ENCODE data around the gene RUNX1. TPM values are rescaled to one million over a fixed set of nuclear protein-coding genes. Genes with fewer than 3 reads are reported as not detected.

RUNX1 gene
- total RNA-seq, 1 donor from 2014 or later, result 7.8 TPM

DNA sequence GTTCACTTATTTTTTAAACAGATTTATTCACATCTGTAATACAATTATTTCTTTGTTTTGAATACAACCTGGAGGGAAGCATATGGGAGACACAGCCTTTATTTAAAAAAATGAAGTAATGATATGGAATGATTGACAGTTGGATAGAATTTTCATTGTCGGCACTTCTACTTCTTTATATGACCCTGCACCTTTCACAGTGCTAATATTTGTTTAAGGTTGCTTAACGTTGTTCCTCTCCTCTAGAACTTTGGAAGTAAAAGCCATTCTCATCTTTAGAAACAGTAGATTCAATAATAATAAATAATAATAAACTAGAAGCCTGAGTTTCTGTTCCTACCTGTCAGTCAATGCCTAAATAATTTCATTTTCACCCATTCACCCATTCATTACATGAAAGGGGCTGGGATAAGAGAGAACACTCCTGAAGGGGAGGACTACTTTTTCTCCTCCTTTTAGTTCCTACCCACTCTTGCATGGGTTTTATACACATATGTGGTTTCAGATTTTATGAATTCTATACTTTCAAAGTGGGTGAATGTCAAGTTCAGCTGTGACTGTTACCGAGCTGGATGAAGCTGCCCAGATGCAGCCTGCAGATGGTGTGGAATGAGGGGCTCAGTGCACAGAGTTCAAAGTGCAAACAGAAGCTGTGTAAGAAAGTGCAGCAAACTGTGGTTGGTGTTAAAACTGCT, 9.4 kb downstream of the RUNX1 start:
- Histone ChIP-seq H3K36me3 (ENCODE audit: control insufficient read depth in 3 of 3, insufficient read depth in 3 of 3, low read length in 3 of 3) (no peaks in the 10 kb centered on the region), H3K27me3 (ENCODE audit: control insufficient read depth in 3 of 3, insufficient read depth in 3 of 3, low read length in 3 of 3) (no peaks in the 10 kb centered on the region), H3K4me3 (ENCODE audit: low read length in 3 of 3) (no peak overlapping the region), H3K9ac (ENCODE audit: low read depth in 1 of 3, low read length in 3 of 3) (no peak overlapping the region), H3K27ac (ENCODE audit: low read depth, low read length) (no peak overlapping the region), H3K4me1 (ENCODE audit: control insufficient read depth in 3 of 3, insufficient read depth in 3 of 3, low read length in 3 of 3) (peaks cover 0 to 2% (median 0%) of the 10 kb centered on the region in 3 donors), H3K9me3 (ENCODE audit: control insufficient read depth in 3 of 3, low read length in 3 of 3) (no peaks in the 10 kb centered on the region)

DNA sequence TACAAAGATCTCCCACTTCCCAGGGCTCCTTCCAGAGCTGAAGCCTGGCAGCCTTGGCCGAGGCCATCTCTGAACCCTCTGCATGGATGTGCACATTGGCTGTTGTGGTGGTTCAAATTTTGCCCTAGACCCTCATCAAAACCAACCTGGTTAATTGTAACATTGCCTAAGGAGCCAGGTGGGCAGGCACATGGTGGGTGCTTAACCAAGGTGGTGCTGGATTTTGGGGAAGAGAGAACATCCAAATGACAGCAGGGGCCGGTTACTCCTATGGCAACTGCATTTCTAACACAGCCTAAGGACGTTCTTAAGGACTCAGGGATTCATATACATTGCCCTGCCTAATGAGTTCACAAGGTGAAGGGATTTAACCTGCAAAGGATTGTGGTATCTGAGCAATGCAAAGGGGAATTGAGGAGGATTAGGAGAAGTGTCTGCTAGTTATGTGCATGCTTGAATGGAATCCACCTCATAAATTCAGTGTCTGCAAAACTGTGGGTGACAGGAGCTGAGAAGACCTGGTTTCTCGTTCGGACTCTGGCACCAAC, 10.3 kb downstream of the RUNX1 start:
- H3K4me3 ChIP-seq (ENCODE audit: low read length in 3 of 3), result no peak overlapping the region
- no peak overlapping the region for H3K9ac ChIP-seq (ENCODE audit: low read depth in 1 of 3, low read length in 3 of 3)
- H3K9me3 ChIP-seq (ENCODE audit: control insufficient read depth in 3 of 3, low read length in 3 of 3), result no peaks in the 10 kb centered on the region
- H3K4me1 ChIP-seq (ENCODE audit: control insufficient read depth in 3 of 3, insufficient read depth in 3 of 3, low read length in 3 of 3), result no peaks in the 10 kb centered on the region
- H3K27ac ChIP-seq (ENCODE audit: low read depth, low read length), result no peak overlapping the region
- H3K36me3 ChIP-seq (ENCODE audit: control insufficient read depth in 3 of 3, insufficient read depth in 3 of 3, low read length in 3 of 3), result peaks cover 0 to 4% (median 0%) of the 10 kb centered on the region in 3 donors
- no peaks in the 10 kb centered on the region for H3K27me3 ChIP-seq (ENCODE audit: control insufficient read depth in 3 of 3, insufficient read depth in 3 of 3, low read length in 3 of 3)

DNA sequence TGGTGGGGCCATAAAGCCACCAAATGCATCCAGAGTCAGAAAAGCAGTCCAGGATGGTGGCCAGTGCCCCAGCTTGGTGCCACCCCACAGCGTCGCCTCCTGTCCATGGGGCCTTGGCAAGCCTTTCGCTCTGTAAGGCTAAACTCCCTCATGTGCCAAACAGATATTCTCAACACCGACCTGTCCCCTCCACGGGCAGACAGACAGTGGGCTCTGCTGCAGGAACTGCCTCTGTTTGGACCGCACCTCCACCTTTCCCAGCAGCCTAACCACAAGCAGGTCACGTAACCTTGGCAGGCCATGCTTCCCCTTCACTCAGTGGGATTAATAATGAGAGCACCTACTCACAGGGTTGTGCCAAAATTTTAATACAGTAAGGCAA, 11.7 kb downstream of the RUNX1 start:
- no peaks in the 10 kb centered on the region for H3K27me3 ChIP-seq (ENCODE audit: control insufficient read depth in 3 of 3, insufficient read depth in 3 of 3, low read length in 3 of 3)

DNA sequence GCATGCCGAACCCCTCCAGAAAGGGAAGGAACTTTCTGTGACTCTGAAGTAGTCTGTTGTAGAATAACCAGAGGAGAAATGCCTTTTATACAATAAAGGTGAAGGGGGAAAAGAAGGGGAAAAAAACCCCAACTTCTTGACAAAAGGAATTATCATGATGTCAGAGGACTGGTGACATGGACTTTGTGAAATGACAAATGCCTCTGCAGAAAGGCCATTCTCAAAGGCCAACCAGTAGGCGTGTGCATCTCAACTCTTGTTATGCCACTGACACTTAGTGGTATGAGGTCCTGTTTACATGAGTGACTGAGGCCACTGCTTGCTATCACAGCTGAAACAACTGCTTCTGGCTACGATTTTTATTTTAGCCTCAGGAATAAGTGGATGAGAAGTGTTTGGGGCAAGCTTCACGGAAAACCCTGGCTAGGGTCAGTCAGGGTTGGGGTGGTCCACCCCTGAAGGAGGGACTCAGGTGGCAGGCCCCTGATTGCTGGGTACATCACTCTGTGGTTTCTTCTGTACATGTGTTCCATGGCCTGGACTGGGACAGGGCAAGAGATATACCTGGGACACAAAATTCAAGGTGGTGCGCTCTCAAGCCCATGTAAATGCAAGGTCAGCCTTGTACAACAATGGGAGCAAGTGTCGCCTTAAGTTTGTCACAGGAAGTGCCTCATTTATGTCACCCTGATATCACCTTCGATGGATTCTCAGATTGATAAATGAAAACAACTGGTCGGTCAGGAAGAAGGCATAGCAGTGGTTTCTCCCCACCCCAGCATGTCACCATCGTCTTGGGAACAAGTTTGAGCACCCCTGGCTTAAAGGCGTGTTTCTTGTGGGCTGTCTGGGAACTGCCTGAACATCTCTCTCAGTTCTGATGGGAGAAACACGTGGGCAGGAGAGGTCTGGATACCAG, 12.4 kb downstream of the RUNX1 start:
- Histone ChIP-seq H3K27ac (ENCODE audit: low read depth, low read length) (no peak overlapping the region), H3K36me3 (ENCODE audit: control insufficient read depth in 3 of 3, insufficient read depth in 3 of 3, low read length in 3 of 3) (peaks cover 0 to 8% (median 0%) of the 10 kb centered on the region in 3 donors), H3K4me3 (ENCODE audit: low read length in 3 of 3) (no peak overlapping the region), H3K27me3 (ENCODE audit: control insufficient read depth in 3 of 3, insufficient read depth in 3 of 3, low read length in 3 of 3) (no peaks in the 10 kb centered on the region), H3K4me1 (ENCODE audit: control insufficient read depth in 3 of 3, insufficient read depth in 3 of 3, low read length in 3 of 3) (no peaks in the 10 kb centered on the region), H3K9ac (ENCODE audit: low read depth in 1 of 3, low read length in 3 of 3) (no peak overlapping the region), H3K9me3 (ENCODE audit: control insufficient read depth in 3 of 3, low read length in 3 of 3) (no peaks in the 10 kb centered on the region)

More for the DNA sequence above, 11.7 kb downstream of the RUNX1 start:
- Histone ChIP-seq H3K9ac (ENCODE audit: low read depth in 1 of 3, low read length in 3 of 3) (no peak overlapping the region), H3K36me3 (ENCODE audit: control insufficient read depth in 3 of 3, insufficient read depth in 3 of 3, low read length in 3 of 3) (peaks cover 0 to 8% (median 0%) of the 10 kb centered on the region in 3 donors), H3K4me1 (ENCODE audit: control insufficient read depth in 3 of 3, insufficient read depth in 3 of 3, low read length in 3 of 3) (no peaks in the 10 kb centered on the region), H3K4me3 (ENCODE audit: low read length in 3 of 3) (no peak overlapping the region), H3K9me3 (ENCODE audit: control insufficient read depth in 3 of 3, low read length in 3 of 3) (no peaks in the 10 kb centered on the region), H3K27ac (ENCODE audit: low read depth, low read length) (no peak overlapping the region)

DNA sequence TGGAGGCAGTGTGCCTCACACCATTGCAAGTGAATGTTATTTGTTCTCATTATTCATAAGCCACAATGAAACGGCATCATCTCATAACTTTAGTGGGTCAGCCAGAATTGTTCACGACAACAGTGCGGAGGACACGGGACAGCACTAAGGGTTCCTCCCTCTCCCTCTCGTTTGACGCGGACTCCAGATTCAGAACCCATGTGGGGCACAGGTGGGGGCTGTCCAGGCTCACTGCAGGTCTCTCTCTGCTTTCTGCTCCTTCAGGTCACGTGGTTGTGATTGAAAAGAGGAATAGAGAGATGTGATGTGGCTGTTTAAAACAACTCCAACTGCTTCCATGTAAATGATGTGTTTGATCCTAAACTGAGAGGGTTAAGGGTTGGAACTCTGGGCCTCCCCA, 13.5 kb downstream of the RUNX1 start:
- no peaks in the 10 kb centered on the region for H3K27me3 ChIP-seq (ENCODE audit: control insufficient read depth in 3 of 3, insufficient read depth in 3 of 3, low read length in 3 of 3)
- H3K36me3 ChIP-seq (ENCODE audit: control insufficient read depth in 3 of 3, insufficient read depth in 3 of 3, low read length in 3 of 3), result peaks cover 0 to 8% (median 0%) of the 10 kb centered on the region in 3 donors
- H3K27ac ChIP-seq (ENCODE audit: low read depth, low read length), result no peak overlapping the region
- H3K9ac ChIP-seq (ENCODE audit: low read depth in 1 of 3, low read length in 3 of 3), result no peak overlapping the region
- H3K9me3 ChIP-seq (ENCODE audit: control insufficient read depth in 3 of 3, low read length in 3 of 3), result no peaks in the 10 kb centered on the region
- H3K4me1 ChIP-seq (ENCODE audit: control insufficient read depth in 3 of 3, insufficient read depth in 3 of 3, low read length in 3 of 3), result no peaks in the 10 kb centered on the region
- no peak overlapping the region for H3K4me3 ChIP-seq (ENCODE audit: low read length in 3 of 3)

DNA sequence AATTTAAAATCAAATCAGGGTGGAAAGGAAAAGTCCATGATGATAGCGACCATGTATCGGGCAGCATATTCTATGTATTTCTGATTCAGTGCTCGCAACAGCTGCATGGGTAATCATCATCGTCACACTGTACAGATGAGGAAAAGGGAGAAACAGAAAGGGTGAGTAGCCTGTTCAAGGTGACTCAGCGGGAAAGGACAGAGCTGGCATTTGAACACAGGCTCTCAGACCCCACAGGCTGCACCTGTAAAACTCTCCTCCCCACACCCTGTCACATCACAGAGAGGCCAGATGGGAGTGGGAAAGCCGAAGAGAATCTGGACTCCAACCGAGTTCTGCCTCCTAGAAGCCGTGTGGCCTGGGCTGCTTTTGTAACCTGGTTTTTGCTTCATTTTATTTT, 14.0 kb downstream of the RUNX1 start:
- Histone ChIP-seq H3K27ac (ENCODE audit: low read depth, low read length) (no peak overlapping the region), H3K36me3 (ENCODE audit: control insufficient read depth in 3 of 3, insufficient read depth in 3 of 3, low read length in 3 of 3) (peaks cover 0 to 8% (median 0%) of the 10 kb centered on the region in 3 donors), H3K27me3 (ENCODE audit: control insufficient read depth in 3 of 3, insufficient read depth in 3 of 3, low read length in 3 of 3) (no peaks in the 10 kb centered on the region), H3K4me1 (ENCODE audit: control insufficient read depth in 3 of 3, insufficient read depth in 3 of 3, low read length in 3 of 3) (no peaks in the 10 kb centered on the region), H3K9me3 (ENCODE audit: control insufficient read depth in 3 of 3, low read length in 3 of 3) (no peaks in the 10 kb centered on the region), H3K9ac (ENCODE audit: low read depth in 1 of 3, low read length in 3 of 3) (no peak overlapping the region), H3K4me3 (ENCODE audit: low read length in 3 of 3) (no peak overlapping the region)

DNA sequence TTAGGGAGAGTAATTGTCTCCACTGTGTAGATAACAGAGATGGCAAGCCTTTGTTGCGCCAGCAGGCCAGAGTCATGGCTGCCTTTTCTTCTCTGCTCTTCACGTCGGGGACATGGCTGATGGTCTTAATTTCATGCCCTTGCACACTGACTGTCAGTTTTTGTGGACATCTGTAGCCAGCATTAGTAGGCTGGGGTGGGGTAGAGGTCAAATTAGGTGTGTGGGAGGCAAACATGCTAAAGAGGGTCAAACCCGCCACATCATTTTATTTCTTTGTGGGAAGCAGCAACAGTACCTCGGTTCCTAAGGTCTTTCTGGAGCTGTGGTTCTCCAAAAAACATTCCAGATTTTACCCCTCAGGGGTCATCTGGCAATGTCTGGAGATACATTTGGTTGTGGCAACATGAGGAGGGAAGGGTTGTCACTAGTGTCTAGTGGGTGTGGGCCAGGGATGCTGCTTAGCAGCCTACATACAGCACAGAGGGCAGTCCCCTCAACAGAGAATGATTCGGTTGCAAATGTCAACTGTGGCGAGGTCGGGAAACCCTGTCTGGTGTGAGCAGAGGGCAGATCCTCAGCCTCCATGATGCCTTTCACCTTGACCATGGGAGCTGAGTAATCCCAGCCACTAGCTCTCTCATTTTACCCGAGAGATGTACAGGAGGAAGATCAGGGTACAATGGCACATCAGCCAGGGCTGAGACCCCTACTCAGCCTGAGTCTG, 14.7 kb downstream of the RUNX1 start:
- no peaks in the 10 kb centered on the region for H3K9me3 ChIP-seq (ENCODE audit: control insufficient read depth in 3 of 3, low read length in 3 of 3)
- H3K27me3 ChIP-seq (ENCODE audit: control insufficient read depth in 3 of 3, insufficient read depth in 3 of 3, low read length in 3 of 3), result no peaks in the 10 kb centered on the region

DNA sequence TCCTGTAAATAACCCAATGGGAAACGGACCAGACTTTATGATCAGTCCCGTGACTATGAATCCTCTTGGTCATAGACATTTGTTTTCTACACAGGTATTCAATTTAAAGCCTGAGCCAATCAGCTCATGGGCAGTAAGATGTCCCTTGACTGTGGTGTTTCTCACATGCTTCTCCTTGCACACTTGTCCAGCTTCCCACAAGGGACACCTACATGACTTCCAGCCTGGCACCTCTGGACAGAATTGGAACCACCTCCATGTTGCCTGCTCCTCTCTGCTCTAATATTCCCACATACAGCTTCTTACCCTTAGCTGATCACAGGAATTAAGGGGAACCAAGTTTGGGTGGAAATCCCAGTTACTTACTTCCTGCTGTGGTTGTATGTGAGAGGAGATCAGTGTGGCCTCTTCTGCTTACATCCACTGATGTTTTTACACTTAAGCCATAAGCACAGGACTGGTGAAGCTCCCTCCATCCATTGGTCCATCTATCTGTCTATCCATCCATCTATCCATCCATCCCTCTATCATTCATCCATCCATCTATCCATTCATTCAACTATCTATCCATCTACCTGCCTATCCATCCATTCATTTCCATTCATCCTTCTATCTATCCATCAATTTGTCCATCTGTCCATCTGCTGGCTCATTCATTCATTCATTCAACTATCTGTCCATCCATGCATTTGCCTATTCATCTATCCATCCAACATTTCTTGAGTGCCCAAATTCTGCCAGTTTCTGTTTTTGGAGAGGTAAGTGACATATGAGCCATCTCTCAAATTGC, 16.4 kb downstream of the RUNX1 start:
- H3K36me3 ChIP-seq (ENCODE audit: control insufficient read depth in 3 of 3, insufficient read depth in 3 of 3, low read length in 3 of 3), result peaks cover 0 to 8% (median 0%) of the 10 kb centered on the region in 3 donors
- H3K9ac ChIP-seq (ENCODE audit: low read depth in 1 of 3, low read length in 3 of 3), result no peak overlapping the region
- H3K9me3 ChIP-seq (ENCODE audit: control insufficient read depth in 3 of 3, low read length in 3 of 3), result no peaks in the 10 kb centered on the region
- H3K4me3 ChIP-seq (ENCODE audit: low read length in 3 of 3), result no peak overlapping the region
- H3K27ac ChIP-seq (ENCODE audit: low read depth, low read length), result no peak overlapping the region
- no peaks in the 10 kb centered on the region for H3K27me3 ChIP-seq (ENCODE audit: control insufficient read depth in 3 of 3, insufficient read depth in 3 of 3, low read length in 3 of 3)
- no peaks in the 10 kb centered on the region for H3K4me1 ChIP-seq (ENCODE audit: control insufficient read depth in 3 of 3, insufficient read depth in 3 of 3, low read length in 3 of 3)

More for the DNA sequence above, 14.7 kb downstream of the RUNX1 start:
- H3K4me3 ChIP-seq (ENCODE audit: low read length in 3 of 3), result no peak overlapping the region
- no peak overlapping the region for H3K27ac ChIP-seq (ENCODE audit: low read depth, low read length)
- no peak overlapping the region for H3K9ac ChIP-seq (ENCODE audit: low read depth in 1 of 3, low read length in 3 of 3)
- no peaks in the 10 kb centered on the region for H3K4me1 ChIP-seq (ENCODE audit: control insufficient read depth in 3 of 3, insufficient read depth in 3 of 3, low read length in 3 of 3)
- H3K36me3 ChIP-seq (ENCODE audit: control insufficient read depth in 3 of 3, insufficient read depth in 3 of 3, low read length in 3 of 3), result peaks cover 0 to 8% (median 0%) of the 10 kb centered on the region in 3 donors

DNA sequence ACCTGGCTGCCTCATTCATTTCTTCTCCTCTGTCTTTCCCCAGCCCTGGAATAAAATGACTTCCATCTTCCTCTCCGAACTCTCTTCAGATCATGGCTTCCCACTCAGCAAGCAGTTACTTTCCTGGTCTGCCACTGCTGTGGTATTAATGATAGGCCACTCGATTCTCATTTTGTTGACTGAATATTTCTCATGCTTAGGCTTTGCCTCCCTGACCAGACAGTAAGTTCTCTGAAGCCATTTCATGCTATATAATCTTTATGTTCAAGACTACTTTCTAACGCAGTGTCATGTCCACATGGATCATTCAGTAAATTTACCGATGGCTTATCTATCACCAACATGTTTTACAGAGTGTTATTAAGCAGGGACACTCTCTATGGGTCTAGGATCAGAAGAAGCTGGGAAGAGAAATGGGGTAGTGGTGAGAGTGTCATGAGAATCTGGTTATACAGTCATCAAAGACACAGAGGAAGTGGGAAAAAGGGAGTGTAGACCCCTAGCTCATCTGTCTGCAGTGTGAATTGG, 20.6 kb downstream of the RUNX1 start:
- H3K27ac ChIP-seq (ENCODE audit: low read depth, low read length), result no peak overlapping the region
- no peaks in the 10 kb centered on the region for H3K27me3 ChIP-seq (ENCODE audit: control insufficient read depth in 3 of 3, insufficient read depth in 3 of 3, low read length in 3 of 3)
- no peak overlapping the region for H3K9ac ChIP-seq (ENCODE audit: low read depth in 1 of 3, low read length in 3 of 3)
- H3K36me3 ChIP-seq (ENCODE audit: control insufficient read depth in 3 of 3, insufficient read depth in 3 of 3, low read length in 3 of 3), result peaks cover 0 to 4% (median 0%) of the 10 kb centered on the region in 3 donors
- H3K9me3 ChIP-seq (ENCODE audit: control insufficient read depth in 3 of 3, low read length in 3 of 3), result no peaks in the 10 kb centered on the region
- no peak overlapping the region for H3K4me3 ChIP-seq (ENCODE audit: low read length in 3 of 3)
- H3K4me1 ChIP-seq (ENCODE audit: control insufficient read depth in 3 of 3, insufficient read depth in 3 of 3, low read length in 3 of 3), result peaks cover 0 to 3% (median 0%) of the 10 kb centered on the region in 3 donors
